ENCODE measurements around the gene HOXA11.

GRCh38 chr7:27143950-27144780, 40.9 kb downstream of the HOXA11 start:
- peak in 3 of 5 experiments; percentile 9 to 62 (median 36) for TF ChIP-seq CTCF (IDR thresholded peaks at IDR 0.05 in 4 of 5, conservative IDR thresholded peaks at IDR 0.05 in 1 of 5)
- TF ChIP-seq POLR2A (IDR thresholded peaks at IDR 0.05): no peak

Data from gastrocnemius medialis (tissue), 4 donors.